ENCODE results near the gene ANK3.
"Not testable (repeated sequence)": the region's sequence is repeated elsewhere in the genome, so short reads cannot be mapped to it uniquely, and the experiment has no call there.

ANK3 gene

DNA sequence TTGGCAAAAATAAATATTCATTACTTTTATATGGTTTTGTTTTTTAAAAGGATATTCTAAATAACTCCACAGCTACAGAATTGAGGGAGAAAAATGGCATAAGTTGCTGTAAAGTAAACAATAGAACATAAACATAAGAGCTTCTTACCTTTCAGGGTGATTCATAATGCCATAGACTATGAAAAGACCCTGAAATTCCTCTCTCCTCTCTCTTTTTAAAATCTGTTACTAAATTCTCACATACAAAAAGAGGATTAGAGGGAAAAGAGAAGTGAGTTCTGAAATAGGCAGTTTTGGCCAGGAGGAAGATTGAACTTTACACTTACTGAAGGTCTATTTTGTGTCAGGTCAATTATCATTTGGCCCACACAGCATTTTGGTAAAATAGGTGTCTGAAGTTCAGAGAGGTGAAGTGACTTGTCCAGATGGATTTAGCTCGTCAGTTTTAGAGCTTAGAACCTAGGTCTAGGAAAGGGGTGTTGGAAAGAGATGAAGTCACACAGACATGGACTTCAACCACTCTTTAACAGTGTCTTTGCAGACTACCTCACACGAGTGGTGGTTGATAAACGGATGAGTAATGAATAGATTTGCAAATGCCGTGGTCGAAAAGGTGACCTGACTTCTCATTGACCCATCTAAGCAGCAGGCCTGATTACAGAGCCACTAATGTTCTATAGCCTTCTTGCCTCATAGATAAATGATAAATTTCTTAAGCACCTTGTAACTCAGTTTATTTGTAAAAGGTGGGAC lies 292.7 kb downstream of the ANK3 start:
- DNase-seq (ENCODE audit: low read depth, low spot score), result no peak

DNA sequence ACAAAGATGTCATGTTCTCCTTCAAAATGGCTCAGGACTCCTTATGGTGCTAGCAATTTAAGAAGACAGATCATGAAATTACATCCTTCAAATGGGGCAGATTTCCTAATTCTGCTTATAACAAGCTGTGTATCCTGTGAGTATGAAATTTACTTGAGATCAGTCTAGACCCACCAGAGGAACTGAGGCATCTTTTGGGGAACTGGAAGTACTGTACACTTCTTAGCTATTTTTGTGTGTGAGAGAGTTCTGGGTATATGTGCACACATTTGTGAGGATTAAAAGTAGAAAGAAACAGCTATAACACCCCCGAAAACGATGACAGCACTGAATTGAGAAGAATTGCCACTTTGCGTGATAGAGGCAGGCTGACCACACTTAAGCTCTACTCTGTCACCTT lies 296.4 kb downstream of the ANK3 start:
- no peak for DNase-seq (ENCODE audit: low read depth, low spot score)

DNA sequence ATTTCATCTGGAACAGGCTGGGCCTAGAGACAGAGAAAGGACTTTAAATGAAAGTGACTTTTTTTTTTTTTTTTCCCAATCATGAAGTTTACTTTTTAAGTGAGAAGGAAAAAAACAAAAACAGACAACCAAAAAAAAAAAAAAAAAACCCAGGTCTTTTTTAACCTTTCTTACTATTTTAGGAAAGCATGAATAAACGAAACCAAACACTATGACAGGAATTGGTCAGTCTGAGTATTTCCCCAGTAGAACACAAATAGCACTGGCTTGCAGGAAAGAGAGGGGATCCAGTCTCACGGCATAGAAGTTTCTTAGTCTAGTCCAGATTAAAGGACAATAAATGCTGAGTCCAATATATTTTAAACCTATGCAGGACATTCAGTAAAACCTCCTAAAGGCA lies 302.8 kb downstream of the ANK3 start:
- DNase-seq (ENCODE audit: low read depth, low spot score), result no peak

DNA sequence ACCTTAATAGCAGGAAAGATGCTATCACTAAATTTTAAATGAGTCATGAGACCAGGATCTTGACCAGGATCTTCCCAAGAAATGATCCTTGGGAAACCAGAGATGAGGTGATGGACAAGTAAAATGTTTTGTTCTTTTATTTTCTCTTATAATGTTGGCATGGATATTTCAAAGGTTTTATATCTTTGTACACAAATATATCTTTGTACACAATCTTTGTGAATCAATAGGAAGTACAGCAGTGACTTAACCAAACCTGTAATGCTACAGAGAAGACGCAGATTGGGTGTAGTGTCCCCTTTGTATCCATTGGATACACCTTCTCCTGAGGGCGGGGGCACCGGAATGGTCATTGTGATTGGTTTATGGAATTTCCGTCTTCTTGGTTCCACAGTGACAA lies 303.3 kb downstream of the ANK3 start:
- no peak for DNase-seq (ENCODE audit: low read depth, low spot score)

DNA sequence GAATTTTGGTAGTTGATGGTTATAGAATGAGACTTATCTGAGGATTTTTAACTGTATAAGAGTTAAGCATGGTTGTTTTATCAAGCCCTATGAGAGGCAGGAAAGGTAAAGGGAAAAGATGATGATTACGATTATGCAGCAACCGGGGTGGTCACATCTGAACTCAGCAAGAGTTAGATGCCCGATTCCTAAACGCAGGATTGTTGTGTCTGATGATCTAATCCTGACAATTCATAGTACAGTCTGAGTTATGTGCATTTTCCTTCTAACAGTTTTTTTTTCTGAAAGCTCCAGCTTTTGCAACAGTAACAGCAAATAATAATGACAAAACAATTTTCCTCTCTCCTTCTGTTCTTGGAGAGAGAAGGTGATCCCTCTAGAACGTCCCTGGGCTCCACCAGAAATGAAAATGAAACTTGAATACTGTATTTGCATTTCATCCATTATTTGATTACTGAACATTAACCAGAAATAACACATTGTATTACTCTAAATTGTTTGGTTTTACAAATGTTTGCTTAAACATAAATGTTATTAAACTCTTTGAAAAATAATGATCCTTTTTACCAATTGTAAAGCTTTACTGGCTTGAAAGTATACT lies 306.8 kb downstream of the ANK3 start:
- no peak for DNase-seq (ENCODE audit: low read depth, low spot score)

DNA sequence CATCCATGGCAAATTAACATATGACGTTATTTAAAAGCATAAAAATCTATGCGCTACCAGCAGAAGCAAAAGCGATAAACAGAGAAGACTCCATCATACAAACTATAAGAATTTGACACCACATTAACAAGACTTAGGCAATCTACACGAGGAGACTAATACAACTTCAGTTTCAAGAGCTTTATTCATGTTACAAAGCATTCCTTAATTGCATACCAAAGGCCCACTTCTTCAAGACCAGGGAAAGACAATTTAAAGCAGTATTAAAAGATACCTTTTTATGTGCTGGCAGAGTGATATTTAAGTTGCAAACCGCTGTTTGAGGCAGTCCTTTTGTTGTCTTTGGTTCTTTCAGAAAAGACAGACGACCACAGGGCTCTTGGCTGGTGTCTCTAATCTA lies 307.3 kb downstream of the ANK3 start:
- no peak for DNase-seq (ENCODE audit: low read depth, low spot score)

DNA sequence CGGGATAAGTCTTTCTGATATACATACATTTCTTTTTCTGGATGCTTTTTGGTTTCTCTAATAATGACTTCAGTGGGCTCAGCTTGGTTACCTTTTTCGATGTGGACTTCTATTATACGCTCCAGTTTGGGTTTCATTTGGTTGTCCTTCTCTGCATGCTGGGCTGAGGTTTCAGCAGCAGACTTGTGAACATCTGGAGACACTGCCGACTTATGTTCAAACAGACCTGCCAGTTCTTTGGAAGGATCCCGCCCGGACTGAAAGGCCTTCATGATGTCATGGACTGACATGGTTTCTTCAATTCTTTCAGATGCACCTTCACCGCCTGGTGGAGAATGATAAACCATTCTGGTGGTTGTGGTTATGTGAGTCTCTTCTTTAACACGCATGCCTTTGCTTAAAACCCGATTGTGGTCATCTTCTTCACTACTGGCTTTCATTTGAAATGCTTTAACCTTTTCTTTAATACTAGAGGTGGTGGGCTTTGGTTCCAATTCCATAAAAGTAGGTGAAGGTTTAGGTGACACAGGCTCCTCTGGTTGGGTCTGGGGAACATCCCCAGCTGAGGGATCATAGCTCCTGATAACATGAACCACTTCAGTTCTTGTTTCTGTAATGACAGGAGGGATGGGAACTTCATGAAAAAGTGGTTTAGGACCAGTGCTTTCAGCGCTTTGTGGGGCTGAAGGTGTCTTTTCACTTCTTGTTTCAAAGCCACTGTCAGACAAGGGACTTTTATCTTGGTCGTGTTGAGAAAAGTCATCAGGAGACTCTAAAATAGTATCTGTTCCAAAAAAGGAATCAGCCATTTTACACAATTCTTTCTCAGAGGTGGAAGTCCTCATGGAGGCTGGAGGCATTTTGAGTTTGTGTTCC lies 315.7 kb downstream of the ANK3 start:
- DNase-seq (ENCODE audit: low read depth, low spot score), result no peak

DNA sequence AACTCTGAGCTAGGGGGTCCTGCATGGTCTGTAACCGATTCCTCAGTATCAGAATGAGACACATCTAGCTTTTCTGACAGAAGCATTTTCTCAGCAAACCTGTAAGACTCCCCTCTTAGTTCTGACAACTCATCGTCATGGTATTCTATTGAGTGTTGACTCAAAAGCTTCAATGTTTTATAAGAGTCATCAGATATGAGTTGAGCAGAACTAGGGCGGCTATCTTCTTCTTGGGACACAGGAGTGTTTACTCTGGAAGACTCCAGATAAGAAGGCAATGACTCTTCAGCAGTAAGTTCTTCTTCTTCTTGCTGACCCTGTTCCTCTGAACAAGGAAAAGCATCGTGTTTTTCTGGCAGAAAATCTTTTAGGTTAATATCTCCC lies 316.3 kb downstream of the ANK3 start:
- no peak for DNase-seq (ENCODE audit: low read depth, low spot score)

DNA sequence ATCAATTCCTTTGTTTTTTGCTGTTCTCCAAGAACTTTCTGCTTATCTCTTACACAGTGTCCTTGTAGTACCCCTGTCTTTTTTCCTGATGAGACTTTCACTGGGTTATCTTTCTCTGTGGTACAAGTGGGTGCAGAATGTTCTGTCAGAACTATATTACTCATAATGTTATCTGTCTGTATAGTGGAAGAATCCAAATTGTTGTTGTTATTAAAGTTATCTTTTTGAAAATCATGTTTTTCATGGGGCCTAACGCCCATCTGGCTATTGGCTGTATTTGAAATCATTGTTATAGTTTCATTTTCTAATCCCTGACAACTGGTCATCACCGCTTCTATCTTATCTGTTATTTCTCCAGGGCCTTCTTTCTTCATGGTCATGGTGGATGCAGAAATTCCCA lies 320.4 kb downstream of the ANK3 start:
- DNase-seq (ENCODE audit: low read depth, low spot score), result no peak

DNA sequence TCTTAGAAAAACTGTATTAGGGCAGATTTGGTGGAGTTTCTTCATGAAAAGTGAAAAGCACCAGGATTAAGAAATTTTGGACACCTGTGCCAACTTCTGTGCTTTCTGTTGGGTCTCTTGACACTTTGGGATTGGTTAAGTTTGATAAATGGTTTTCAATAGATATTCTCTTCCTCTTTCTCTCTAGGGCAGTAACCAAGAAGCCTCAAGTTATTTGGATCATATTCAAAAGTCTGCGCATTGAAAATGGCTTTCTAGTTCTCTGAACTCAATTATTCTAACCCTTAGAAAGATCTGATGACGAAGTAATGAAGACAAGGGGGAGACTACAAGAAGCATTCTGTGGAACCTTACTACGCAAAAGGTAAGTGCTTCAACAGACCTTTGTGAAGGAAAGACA lies 339.3 kb downstream of the ANK3 start:
- DNase-seq (ENCODE audit: low read depth, low spot score), result no peak

DNA sequence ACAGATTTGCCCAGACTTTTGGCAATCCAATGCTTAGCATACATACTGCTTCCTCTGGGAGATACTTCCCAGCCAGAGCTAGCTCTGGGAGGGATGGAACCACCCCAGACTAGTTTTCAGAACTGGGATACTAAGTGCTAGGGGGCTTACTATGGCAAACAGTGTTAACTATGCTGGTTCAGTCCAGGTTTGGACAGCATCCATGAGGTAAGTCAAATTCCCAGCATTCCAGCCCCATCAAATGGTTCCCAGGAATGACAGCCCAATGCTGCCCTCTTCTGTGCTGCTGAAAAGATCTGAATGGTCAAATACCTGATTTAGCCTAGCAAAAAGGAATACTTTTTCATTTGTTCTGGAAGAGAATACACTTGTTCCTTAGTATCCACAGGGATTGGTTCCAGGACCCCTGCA lies 341.6 kb downstream of the ANK3 start:
- peak; percentile 85 for DNase-seq (ENCODE audit: low read depth, low spot score)

DNA sequence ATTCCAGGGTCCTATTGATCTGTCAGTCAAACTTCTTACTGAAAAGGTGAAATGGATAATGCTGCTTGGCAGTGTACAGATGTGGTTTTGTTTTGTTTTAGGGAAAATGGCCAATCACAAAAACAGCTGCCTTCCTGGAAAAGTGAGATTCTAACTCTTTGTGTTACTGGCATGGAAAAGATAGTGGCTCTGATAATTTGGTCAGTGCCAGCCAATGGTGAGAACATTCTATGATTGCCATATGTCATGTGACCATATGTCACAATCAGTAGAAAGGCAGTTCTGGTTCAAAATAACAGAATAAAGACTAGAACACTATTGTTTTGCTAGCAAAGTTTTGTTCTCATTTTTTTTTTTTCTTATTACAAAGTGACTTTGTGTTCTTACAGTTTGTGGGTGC lies 344.1 kb downstream of the ANK3 start:
- no peak for DNase-seq (ENCODE audit: low read depth, low spot score)

DNA sequence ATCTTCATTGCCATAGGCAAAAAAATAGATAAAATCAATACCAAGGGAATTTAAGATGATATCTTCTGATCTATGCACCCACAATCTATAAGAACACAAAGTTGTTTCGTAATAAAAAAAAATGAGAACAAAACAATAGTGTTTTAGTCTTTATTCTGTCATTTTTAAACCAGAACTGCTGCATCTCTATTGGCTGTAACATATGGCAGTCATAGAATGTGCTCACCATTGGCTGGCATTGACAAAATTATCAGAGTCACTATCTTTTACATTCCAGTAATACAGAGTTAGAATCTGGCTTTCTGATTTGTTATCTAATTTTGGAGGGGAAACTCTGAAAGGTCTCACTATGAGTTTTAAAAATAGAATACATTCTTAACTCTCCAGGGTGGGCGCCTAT lies 344.7 kb downstream of the ANK3 start:
- no peak for DNase-seq (ENCODE audit: low read depth, low spot score)

DNA sequence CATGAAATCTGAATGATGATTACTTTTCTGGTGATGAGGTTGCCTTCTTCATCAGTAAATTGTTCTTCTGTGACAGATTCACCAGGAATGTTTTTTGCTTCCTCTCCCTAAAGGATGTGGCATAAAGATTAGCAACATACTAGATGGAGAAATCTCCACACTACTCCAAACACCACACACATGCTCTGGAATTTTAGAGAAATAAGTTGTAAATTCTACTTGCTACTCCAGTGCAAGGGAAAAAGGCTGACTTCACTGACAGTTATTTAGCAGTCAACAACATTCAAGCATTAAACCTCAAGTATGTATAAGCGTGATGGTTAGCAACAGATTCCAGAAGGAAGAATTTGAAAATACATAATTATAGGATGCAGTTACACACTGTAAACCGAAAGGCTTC lies 345.4 kb downstream of the ANK3 start:
- no peak for DNase-seq (ENCODE audit: low read depth, low spot score)

DNA sequence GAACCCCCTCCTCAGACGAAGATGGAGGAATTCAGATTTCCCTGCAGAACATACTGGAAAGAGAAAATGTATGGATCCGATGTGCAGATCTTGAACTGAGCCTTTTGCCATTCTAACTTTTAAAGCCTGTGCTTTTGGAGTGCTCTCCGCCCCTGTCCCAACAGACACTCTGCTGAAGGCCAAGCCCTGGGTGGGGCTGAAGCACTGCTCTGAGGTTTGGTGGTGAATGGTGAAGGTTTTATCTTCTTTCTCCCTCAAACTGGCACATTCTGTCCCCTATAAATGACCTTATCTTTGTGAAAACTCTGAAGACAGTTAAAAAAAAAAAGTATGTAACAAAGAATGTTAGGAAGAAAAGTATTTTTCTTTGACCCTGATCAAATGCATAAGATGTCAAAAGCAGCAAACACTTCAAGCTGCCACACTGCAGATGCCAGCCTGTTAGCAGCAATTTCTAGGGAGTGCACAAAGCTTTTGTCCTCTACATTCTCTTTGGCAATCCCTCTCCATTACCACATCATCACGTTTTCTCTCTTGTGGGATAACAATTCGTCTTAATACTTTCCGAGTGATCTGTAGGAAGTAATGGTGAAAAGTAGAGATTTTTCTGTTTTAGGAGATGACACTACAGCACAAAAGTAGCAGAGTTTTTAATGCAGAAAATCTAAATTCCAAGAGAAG lies 346.0 kb downstream of the ANK3 start:
- no peak for DNase-seq (ENCODE audit: low read depth, low spot score)

DNA sequence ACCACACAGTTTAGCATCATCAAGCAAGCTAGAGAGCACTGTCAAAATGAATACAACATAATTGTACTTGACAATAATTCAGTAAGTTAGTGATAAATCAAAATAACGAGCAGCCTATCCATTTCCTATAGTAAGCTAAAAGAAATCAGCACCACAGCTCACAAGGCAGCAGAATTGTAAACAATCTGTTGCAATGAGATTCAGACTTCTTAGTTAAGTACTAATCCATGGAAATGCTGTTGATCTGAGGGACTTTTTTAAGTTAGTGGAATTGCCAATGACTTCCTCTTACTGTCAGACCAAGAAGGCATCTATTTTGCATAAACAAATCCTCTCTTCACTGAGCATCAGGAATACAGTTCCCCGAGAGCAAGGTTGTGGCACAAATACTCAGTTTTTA lies 346.8 kb downstream of the ANK3 start:
- DNase-seq (ENCODE audit: low read depth, low spot score), result no peak

DNA sequence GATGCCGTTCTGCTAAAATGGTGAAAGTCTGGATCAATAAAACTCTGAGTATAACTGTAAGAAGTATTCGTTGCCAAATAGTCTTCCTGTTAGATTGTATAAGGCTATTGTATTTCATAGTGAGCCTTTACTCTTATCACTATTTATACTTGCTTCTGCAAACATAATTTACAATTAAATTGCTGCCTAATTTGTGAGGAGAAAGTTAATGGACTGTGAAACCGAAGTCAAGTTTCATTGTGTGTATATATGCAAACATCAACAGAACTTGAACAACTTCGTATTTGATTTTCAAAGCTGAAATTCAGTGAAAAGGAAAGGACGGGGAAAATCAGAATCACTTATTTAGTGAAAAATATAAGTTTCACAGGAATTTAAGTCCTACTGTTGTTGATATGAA lies 347.4 kb downstream of the ANK3 start:
- DNase-seq (ENCODE audit: low read depth, low spot score), result no peak

DNA sequence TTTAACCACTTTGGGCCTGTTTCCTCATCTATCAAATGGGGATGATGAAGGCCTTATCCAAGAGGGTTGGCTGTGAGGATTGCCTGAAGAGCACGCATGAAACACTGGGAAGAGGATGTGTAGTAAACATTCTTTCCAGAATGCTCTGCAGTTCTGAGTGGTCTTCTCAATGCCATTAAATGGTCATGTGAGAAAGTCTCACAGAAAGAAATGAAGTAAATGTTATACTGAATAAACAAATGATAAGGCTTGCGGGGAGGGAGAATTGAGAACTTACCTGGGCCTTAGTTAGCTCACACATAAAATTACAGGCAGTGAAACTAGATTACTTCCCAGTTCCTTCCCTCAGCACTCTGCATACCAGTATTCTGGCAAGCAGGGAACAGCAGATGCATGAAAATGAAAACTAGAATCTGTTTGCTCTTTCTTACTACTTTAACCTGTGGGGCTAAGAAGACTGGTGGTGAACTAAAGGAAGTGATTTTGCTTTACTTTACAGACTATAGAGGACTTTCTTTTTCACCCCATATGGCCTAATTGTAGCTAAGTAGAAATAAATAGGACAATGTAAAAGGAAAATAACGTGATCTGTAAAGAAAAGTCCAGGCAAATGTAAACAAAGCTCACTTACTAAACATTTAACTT lies 348.1 kb downstream of the ANK3 start:
- DNase-seq (ENCODE audit: low read depth, low spot score), result no peak

DNA sequence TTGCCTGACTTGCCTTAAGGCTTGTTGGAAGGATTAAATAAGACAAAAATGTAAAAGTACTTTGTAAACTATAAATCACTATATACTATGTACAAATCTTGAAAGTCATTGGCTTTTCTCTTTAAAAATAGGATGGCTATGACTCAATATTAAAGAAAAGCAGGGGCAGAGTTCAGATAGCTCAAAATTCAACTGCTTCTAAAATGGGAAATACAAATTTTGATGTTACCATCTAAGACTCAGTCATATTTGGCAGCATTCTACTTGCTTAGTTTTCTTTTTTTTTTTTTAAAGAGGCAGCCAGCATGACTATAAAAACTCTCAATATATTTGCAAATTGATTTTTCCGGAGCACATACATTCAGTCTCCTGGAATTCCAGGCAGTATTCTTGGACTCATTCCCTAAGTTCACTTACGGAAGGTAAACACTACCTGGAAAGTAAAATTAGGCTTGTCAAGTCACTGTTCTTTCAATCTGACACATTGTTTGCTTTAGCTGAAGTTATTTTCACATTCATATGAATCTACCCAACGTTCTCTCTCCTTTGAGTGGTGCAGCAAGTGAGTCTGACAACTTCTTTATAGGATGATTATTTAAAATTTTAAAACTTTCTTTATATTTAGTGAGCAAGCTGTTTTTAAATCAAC lies 349.5 kb downstream of the ANK3 start:
- DNase-seq (ENCODE audit: low read depth, low spot score), result no peak

DNA sequence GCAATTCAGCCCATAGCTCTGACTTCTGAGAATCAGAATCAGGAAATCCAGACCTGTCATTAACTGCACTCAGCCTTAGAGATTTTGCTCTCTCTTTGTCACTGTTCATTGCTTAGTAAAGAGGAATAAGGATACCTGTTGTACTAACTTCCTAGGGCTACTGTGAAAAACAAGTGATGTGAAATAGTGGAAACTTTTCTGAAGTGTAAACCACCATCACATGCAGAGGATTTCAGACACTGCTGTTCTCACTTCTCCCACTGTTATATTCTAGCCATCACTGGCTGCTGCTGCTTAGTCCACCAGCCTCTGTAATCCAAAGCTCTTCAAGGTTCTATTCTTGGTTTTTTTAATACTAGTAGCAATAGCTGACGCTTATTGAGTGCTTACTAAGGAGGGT lies 353.7 kb downstream of the ANK3 start:
- no peak for DNase-seq (ENCODE audit: low read depth, low spot score)

DNA sequence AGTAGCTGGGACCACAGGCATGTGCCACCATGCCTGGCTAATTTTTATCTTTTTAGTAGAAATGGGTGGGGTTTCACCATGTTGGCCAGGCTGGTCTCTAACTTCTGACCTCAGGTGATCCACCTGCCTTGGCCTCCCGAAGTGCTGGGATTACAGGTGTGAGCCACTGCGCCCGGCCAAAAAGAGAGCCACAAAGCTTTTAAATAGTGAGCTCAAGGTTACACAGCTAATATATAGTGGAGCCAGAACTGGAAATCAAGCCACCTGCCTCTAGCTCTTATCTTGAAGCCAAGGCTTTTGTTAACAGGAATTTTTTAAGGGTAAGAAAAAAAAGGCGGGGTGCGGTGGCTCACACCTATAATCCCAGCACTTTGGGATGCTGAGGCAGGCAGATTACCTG lies 354.3 kb downstream of the ANK3 start:
- not testable (repeated sequence) for DNase-seq (ENCODE audit: low read depth, low spot score)

Data from ELF-1 (cell line).